ENCODE results near the gene TCAP.
A peak's percentile ranks its signal among the peaks of the same experiment; 100 is the strongest.

The TCAP gene

DNA sequence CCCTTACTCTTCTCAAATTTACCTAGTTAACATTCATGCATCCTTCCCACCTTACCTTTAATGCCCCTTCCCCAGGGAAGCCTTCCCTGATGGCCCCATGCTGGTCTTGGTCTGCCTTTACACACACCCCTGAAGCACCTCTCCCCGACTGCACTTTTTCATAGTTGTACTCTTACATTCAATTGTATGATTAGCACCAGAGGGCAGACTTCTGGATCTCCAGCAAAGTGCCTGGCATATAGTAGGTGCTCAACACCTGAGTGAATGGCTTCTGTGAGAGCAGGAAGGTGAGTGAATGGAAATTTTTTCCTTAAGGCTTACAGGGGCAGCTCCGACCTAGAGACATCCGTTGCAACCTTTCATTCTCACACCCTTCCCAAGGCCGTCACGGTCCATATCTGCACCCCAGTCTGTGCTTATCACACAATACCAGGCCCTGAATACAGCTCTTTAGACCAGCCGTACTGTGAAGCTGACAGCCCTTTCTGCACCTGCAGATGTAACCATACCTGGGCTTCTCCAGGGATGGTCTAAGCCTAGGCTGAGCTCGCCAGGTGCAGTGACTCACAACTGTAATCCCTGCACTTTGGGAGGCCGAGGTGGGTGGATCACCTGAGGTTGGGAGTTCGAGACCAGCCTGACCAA is 18.3 kb downstream of the TCAP start:
- DNase-seq (ENCODE audit: low spot score) = no peak
- in situ Hi-C loops (cut with MboI; ENCODE audit: low pct_unique_long_range_greater_than_20kb, low sequenced_read_pairs, unreplicated experiment) = no loop called here
- TF ChIP-seq, protein P1, sequence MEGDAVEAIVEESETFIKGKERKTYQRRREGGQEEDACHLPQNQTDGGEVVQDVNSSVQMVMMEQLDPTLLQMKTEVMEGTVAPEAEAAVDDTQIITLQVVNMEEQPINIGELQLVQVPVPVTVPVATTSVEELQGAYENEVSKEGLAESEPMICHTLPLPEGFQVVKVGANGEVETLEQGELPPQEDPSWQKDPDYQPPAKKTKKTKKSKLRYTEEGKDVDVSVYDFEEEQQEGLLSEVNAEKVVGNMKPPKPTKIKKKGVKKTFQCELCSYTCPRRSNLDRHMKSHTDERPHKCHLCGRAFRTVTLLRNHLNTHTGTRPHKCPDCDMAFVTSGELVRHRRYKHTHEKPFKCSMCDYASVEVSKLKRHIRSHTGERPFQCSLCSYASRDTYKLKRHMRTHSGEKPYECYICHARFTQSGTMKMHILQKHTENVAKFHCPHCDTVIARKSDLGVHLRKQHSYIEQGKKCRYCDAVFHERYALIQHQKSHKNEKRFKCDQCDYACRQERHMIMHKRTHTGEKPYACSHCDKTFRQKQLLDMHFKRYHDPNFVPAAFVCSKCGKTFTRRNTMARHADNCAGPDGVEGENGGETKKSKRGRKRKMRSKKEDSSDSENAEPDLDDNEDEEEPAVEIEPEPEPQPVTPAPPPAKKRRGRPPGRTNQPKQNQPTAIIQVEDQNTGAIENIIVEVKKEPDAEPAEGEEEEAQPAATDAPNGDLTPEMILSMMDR (IDR thresholded peaks at IDR 0.05; ENCODE audit: extremely low read depth, insufficient read depth, missing control alignments) = no peak

GRCh38 chr17:39684369-39685192 is 19.4 kb downstream of the TCAP start:
- TF ChIP-seq, protein P1 (IDR thresholded peaks at IDR 0.05; ENCODE audit: extremely low read depth, insufficient read depth, missing control alignments) = no peak
- no peak for DNase-seq (ENCODE audit: low spot score)
- in situ Hi-C loops (cut with MboI; ENCODE audit: low pct_unique_long_range_greater_than_20kb, low sequenced_read_pairs, unreplicated experiment) = no loop called here

- no peak for DNase-seq (ENCODE audit: low spot score)
- TF ChIP-seq, protein P1 (IDR thresholded peaks at IDR 0.05; ENCODE audit: extremely low read depth, insufficient read depth, missing control alignments) = no peak
- in situ Hi-C loops (cut with MboI; ENCODE audit: low pct_unique_long_range_greater_than_20kb, low sequenced_read_pairs, unreplicated experiment) = no loop called here
Measured at GRCh38 chr17:39687101-39687545, 22.0 kb downstream of the TCAP start.

DNA sequence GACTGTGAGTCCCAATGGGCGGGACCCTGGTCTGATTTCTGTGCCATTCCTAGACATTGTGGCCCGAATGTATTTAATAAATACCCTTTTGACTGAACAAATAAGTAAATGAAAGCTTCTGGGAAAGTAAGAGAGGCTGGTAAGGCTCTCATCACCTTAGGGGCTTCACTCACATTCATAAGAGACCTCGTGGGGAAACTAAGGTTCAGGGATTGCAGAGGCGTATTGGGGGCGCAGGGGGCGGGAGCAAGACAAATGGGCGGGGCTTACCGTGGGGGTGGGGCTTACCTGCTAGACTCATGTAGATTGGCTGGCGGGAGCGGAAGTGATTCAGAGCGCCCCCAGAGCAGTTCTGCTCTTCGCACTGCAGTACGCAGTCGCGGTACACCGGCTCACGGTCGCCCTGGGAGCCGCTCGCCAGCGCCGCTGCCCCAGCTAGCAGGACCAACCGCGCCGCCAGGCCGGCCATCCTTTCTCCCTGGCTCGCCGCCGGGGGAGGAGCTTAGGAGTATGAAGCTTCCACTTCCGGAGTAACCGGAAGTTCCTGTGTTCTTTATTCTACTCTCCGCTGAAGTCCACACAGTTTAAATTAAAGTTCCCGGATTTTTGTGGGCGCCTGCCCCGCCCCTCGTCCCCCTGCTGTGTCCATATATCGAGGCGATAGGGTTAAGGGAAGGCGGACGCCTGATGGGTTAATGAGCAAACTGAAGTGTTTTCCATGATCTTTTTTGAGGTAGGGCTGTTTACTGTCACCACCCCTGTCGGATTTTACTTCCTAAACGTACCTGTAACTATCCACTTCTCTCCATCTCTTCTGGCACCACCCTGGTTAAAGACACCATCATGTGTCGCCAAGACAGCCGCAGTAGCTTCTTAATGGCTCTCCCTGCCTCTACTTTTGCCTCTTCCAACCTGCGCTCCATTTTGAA is 22.7 kb downstream of the TCAP start, which contains the start of gene PGAP3:
PGAP3 (minus strand) TSS at position 512 of the 929 bp plus-strand sequence; CDS start at position 469, 43 bp downstream.
- in situ Hi-C loops (cut with MboI; ENCODE audit: low pct_unique_long_range_greater_than_20kb, low sequenced_read_pairs, unreplicated experiment) = no loop called here
- DNase-seq (ENCODE audit: low spot score) = peak; percentile 95
- TF ChIP-seq, protein P1 (IDR thresholded peaks at IDR 0.05; ENCODE audit: extremely low read depth, insufficient read depth, missing control alignments) = peak; percentile 31

GRCh38 chr17:39688475-39688835 is 23.3 kb downstream of the TCAP start:
- in situ Hi-C loops (cut with MboI; ENCODE audit: low pct_unique_long_range_greater_than_20kb, low sequenced_read_pairs, unreplicated experiment) = no loop called here

More at GRCh38 chr17:39688475-39688835, 23.3 kb downstream of the TCAP start:
- TF ChIP-seq, protein P1 (IDR thresholded peaks at IDR 0.05; ENCODE audit: extremely low read depth, insufficient read depth, missing control alignments) = no peak
- no peak for DNase-seq (ENCODE audit: low spot score)
